Fibroblast of skin of left quadriceps (primary cell): ENCODE data around the gene ALDH1A3.

Experiments used
- DNase-seq, 2 experiments: peaks; one replicate each; pipeline ENCODE4 v3.0.0-alpha.2; 2013; ENCODE audit warnings: low read depth in 2 of 2

ALDH1A3 gene

GRCh38 chr15:100925480-100925879 lies 45.8 kb downstream of the ALDH1A3 start:
- no peak for DNase-seq

DNA sequence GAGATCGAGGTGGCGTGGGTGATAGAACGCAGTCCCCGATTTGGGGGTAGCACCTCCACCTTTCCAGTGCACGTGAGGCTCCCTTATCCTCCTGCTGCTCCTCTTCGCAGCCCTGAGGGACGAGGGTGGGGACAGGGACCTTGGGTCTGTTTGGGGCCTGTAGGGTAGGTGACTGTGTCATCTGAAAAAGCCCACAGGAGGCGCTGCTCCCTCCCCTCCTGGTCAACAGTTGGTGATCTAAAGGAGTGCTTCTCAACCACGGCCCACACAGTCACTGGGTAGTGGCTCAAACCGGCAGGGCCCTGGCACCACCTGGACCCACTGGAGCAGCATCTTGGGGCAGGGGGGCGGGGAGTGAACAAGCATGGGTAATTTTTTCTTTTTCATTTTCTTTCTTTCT lies 46.6 kb downstream of the ALDH1A3 start:
- DNase-seq = no peak

DNA sequence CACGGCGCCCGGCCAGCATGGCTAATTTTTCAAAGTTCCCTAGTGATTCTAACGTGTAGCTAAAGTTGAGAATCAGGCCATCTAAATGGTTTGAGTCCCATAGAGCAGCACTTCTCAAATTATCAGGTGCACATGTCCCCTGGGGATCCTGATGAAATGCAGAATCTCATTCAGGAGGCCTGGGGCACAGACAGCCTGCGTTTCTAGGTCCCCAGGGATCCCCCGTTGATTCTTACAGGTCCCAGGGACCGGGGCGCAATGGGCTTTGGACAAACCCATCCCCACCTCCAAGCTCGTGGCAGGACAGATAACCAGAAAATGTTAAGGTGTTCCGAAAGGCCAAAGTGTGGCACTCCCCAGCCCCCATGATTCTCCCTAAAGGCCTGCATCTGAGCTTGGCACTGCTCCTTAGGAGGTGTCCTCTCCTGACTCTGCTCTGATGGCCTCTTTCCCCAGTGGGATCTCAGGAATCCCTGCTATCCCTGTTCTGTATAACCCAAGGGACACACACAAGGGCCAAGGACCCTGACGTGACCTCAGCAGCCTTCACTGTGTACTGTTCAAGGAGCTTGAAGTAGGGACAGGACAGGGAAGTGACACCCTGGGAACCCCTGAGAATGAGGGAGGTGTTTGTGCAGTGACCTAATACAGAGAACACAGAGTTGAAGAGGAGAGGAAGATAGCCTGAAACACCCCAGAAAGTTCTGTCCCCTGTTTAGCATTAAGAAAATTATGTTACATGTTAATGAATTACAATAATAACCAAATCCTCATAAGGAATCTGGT lies 47.5 kb downstream of the ALDH1A3 start:
- no peak for DNase-seq

DNA sequence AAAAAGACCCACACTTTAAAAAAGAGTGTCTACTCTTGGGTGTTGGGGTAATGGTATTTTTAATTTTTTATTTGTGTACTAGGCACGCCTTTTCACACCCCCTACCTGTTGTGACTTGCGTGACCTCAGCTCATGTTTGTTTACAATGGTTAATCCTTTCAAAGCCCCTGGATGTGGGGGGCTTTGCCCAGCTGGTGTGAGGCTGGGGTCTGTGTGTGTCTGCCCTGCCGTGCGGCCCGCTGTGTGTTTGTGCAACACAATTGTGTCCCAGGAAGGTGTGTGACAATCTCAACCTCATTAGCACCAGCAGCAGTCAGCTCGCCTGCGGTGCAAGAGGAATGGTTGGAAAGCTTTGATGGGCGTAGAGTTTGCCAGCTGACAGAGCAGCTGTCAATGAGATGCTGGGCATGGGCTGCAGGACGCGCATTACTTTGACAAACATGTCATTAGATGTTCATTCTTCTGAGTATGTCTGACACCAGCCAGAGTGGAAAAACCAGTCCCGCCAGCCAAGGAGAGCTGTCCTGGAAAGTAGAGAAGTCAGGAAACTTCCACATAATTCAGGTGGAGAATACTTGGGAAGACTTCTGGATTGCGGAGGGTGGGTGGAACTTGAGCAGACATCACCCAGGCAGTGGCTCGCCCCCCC lies 49.1 kb downstream of the ALDH1A3 start:
- no peak for DNase-seq

DNA sequence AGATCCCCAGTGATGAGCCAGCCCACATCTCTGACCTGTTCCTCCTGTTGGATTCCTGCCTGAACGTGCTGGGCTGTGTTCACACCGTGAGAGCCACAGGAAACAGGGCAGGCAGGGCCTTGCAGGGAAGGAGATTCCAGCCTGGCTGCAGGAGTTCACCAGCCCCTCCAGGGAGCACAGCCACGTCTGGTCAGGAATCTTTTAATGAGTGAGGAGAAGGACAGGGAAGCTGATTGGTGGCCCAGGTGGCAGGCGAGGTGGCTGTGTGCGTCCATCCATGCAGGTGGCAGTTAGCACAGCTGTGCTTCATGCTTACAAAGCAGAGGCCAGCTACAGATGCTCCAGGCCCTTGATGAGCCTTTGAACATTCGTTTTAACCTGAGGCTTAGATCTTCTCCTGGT lies 50.0 kb downstream of the ALDH1A3 start:
- no peak for DNase-seq

GRCh38 chr15:100930306-100930848 lies 50.7 kb downstream of the ALDH1A3 start:
- no peak for DNase-seq

GRCh38 chr15:100931143-100931890 lies 51.7 kb downstream of the ALDH1A3 start:
- DNase-seq = no peak

DNA sequence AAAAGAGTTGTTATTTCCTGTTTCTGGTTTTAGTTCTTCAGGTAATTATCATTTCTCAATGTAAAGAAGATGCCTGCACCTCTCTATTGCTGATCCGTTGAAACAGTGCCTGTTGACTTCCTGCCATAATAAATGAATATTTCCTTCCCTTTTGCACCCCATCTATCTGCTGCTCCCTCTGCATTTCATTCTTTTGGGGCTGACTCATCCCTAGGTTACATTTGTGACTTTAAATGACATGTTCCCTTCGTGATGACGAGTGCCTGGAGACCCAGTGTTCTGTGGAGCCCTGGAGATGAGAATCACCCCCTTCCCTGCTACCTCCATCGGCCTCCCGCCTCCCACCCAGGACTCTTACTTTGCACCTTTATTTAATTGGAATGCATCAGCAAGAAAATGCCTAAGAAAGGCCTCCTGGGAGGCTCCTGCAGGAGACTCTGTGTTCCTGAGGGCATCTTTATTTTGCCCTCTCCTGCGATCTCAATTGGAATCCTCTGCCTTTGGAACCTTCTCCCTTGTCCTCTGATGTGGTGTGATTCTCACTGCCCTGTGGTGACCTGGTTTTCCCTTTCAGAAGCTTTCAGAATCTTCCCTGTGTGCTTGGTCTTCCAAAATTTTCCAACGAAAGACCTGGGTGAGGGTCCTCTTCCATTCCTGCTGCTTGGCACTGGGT lies 53.2 kb downstream of the ALDH1A3 start:
- DNase-seq = no peak

- DNase-seq = no peak
Observed at GRCh38 chr15:100934166-100934565, 54.5 kb downstream of the ALDH1A3 start.

DNA sequence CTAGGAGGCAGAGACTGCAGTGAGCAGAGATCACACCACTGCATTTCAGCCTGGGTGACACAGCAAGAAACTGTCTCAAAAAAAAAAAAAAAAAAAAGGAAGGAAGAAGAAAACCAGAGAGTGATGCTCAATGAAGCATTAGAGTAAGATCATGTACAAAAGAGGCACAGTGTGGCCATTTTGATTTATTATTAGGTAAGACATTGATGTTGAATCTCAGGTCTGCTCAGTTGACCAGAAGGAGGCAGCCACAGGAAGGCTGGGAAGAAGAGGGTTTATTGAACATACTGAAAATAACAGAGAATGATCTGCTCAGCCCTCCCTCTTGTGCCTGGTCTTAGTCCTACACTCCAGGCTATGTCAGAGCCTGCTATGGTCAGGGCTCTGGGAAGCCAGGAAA lies 55.1 kb downstream of the ALDH1A3 start:
- DNase-seq = no peak

GRCh38 chr15:100937171-100937570 lies 57.5 kb downstream of the ALDH1A3 start:
- no peak for DNase-seq

- no peak for DNase-seq
Observed at GRCh38 chr15:100939791-100940190, 60.2 kb downstream of the ALDH1A3 start.

DNA sequence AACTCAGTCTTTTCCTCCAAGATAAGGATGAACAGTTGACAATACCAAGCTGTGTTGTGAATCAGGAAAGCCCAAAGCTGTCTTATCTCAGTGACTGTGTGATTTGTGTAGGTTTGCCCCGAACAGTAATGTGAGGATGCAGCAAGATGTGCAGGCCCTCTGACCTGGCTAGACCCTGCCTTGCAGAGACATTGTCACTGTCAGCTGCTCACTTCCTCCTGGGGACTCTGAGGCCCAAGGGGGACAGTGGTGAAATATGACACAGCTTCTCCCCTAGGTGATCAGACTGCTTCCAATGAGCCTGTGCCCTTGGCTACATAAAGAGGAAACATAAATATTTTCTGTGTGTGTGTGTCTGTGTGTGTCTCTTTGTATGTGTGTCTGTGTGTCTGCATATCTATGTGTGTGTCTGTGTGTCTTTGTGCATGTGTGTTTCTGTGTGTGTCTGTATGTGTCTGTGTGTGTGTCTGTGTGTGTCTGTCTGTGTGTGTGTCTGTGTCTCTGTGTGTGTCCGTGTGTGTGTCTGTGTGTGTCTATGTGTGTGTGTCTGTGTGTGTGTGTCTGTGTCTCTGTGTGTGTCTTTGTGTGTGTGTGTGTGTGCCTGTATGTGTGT lies 61.2 kb downstream of the ALDH1A3 start:
- DNase-seq = no peak

- no peak for DNase-seq
Observed at GRCh38 chr15:100941536-100941935, 61.9 kb downstream of the ALDH1A3 start.

DNA sequence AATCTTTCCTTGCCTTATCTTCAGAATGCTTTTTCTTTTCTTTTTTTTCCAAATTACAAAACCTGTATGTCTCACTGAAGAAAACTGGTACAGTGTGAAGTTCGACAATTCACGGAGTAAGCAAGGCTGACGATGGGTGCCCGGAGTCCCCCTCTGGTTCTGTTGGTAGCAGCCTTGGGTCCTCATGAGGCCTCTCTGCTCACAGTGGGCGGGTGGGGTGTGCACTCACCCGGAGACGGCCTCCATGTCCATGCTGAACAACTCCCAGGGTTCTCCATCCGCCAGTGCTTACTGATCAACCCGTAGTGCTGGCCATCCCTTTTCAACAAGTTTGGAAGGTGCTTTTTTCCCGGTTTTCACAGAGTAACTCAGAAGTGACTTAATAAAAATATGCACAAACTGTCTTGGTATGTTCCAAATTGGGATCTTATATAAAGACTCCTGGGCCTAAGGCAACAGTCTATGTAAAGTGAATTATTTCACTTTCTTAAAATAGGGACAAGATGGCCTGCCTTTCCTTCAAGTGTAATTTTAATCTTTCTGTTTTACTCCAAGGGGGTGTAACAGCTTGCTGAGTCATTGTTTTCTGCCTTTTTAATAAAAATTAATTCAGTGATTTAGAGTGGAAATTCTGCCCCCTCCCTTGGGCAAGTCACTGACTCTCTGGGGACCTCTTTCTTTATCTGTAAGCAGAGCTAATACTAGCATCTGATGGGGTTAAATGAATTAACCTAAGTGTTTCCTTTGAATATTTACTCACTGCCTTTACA lies 63.2 kb downstream of the ALDH1A3 start:
- DNase-seq = no peak

DNA sequence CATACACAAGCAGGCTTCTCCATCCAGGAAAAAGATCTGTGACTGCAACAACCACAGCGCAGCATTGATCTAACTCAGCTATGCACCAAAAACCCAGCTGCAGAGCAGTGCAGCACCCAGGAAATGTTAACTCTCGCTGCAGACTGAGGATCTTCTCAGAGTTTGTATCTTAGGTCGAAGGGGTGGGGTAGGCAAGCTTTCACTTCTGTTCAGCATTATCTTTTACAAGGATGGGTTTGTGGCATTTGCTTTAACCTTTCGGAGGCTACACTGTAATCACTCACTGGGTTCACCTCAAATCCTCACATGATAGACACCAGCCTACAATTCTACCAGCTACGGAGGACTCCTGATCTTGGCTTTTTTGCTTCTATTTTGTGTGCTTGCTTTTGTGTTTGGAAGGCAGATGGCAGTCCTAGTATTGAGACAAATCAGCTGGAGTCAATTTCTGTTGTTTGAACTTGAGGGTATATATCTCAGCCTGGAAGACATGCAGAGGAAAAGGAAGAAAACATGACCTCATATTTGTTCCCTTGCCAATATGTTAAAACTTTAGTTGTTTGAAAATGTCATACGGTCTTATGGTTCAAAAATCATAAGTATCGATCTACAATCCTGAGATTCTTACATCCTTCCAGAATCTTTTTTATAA lies 64.7 kb downstream of the ALDH1A3 start:
- DNase-seq = no peak

DNA sequence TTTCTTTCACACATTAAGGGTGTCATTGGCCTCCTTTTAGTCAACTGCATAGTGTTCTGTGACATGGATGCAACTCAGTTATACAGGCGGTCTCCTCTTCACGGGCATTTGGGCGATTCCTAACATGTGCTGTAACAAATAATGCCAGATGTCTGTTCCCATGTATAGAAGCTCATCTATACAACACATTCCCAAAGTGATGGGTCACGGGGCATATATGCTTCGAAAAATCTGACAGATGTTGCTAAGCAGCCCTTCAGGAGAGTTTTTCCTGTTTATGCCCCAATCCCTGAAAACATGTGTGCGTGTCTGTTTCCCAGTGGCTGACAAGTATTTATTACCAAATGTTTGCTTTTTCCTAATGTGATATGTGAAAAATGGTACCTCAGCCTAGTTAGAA lies 65.4 kb downstream of the ALDH1A3 start:
- peak; percentile 55 to 59 for DNase-seq

DNA sequence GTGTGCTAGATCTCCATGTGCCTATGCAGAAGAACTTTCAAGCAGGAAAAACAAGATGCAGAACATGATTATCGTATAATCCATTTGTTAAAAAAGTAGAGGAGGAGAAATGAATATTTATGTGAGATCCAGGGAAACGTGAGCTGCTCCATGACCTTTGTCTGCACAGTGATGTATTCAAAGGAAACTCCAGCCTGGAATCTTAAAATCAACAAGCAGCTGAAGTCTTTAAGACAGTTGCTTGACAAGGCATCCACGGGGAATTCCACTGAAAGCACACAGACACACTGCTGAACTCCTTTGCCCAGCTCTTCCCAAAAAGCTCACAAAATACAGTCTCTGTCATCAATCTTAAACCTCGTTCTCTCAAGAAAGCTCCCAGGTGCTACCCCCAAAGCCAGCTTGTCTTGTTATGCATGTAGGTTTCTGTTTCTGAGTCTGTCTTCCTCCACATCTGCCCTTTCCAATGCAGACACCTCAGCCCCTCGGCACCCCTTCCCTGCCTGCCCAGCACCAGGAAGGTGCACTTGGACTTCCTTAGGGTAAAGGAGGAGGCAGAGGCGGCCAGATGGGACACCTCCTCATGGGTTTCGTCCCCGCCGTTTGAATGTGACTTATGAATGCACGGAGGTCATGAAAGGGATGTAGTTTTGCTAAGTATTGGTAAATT lies 68.3 kb downstream of the ALDH1A3 start:
- DNase-seq = no peak

DNA sequence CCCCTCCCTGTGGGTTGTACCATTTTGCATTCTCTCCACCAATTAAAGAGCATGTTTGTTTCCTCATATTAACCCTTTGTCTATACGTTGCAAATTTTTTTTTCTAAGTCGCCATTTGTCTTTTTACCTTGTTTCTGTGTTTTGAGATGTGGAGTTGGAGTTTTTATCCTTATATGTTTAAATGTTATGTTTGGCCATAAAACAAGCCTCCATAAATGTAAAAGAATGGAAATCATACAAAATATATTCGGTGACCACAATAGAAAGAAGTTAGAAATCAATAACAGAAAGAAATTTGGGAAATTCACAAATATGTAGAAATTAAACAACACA lies 68.8 kb downstream of the ALDH1A3 start:
- DNase-seq = no peak

GRCh38 chr15:100949691-100950090 lies 70.1 kb downstream of the ALDH1A3 start:
- no peak for DNase-seq
